NCI-H1105 (cell line): Measurements from ENCODE around the gene PARVB.
"Not testable (repeated sequence)": the region's sequence is repeated elsewhere in the genome, so short reads cannot be mapped to it uniquely, and the experiment has no call there.

ENCODE experiments used
- DNase-seq: peaks from one replicate; lab custom pipeline; 2025; lab: John Stamatoyannopoulos, UW

The PARVB gene

DNA sequence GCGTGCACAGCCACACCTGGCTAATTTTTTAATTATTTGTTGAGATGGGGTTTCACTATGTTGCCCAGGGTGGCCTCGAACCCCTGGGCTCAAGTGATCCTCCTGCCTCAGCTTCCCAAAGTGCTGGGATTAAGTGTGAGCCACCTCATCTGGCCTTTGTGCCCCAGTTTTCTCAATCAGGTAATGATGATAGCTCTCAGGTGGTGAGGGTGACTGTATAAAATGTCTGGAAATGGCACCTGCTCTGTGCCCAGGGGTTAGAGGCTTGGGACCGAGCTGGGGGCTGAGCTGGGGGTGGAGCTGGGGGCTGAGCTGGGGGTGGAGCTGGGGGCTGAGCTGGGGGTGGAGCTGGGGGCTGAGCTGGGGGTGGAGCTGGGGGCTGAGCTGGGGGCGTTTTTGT lies 32.5 kb downstream of the PARVB start:
- not testable (repeated sequence) for DNase-seq

DNA sequence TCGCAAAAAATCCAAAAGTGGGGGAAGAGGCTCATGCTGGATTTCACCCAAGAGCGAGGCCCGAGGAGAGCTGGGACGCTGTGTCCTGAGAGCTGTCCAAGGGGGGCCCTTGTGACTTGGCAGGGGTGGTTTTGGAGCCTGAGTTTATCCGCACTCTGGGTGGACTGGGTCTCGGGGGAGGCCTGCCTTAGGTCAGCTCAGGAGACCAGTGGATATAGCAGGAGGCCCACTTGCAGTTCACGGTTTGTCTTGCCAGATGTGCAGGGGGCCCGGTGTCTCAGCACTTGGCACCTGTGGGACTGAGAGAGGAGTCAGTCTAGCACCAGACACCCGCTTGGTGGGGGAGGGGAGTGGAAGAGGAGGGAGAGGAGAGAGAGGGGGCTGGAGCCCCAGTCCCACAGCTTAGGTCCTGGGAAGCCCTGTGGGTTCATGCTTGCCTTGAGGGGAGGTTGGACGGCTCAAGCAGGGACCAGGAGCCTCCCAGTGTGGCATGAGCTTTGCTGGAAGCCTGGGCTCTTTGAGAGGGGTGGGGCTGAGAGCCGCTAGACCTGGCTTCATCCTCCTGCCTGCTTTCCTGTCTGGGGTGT lies 33.4 kb downstream of the PARVB start:
- DNase-seq: no peak

DNA sequence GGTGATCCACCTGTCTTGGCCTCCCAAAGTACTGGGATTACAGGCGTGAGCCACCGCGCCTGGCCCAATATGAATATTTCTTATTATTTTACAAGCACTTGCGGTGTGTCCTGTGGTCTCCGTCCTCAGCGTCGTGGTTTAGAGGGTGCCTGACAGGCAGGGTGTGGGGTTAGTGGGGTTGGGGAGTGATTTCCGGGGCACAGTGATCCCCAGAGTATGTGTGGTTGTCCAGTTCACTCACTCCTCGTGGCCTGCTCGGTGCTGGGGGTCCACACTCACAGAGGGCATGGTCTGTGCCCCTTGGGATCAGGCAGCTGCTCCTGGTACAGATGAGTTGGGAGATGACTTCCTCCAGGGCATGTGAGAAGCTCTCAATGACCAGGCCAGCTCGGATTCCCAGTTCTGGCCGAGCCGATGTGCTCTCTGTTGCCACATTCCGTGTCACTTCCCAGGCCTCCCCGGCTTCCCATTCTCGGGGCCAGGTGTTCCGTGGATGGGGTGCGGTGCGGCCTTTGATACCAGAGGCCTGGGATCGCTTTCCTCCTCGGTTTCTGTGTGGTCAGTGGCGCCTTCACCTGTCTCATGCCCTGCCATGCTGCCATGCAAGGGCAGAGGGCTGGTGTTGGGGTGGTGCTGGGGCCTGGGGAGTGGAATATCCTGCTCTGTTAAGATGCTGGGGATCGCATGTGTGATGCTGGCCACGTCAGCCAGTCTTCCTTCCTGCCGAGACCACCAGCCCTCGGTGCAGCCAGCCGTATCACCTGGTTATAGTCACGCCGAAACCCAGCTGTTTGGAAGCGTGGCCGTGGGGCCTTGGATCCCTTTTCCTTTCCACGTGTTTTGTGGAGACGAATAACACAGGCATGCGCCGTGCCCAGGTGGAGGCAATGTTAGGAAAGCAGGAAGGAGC lies 39.6 kb downstream of the PARVB start:
- DNase-seq: no peak

DNA sequence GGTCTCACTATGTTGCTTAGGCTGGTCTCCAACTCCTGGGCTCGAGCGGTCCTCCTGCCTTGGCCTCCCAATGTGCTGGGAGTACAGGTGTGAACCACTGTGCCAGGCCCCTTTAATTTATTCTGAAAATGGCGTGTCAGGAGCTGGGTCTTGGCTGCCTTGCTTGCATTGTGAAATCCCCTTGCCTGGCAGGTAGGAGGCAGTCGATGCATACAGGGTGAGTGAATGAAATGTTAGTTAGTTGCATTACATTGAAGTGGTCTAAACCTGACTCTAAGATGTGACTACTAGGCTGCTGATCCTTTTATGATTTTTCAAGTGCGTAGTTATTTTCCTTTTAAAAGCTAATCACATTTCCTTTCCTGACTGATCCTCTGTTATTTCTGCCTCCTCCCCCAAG lies 42.9 kb downstream of the PARVB start:
- no peak for DNase-seq

DNA sequence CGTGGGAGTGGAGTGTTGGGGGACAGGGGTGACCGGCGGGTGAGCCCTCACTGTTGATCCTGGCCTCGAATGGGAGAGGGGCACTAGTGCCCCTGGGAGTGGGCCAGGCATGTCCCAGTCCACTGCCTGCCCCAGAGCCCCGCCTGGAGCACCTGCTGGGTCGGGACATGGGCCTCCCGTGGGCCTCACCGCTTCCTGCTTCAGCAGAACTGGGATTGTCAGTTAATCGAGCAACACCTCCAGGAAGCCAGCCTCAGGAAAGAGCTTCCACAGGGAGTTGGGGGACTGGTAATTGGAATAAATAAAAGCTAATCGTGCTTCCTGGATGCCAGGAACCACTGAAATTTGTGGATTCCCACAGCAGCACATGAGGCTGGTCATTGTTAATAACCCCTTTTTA lies 43.8 kb downstream of the PARVB start:
- no peak for DNase-seq

DNA sequence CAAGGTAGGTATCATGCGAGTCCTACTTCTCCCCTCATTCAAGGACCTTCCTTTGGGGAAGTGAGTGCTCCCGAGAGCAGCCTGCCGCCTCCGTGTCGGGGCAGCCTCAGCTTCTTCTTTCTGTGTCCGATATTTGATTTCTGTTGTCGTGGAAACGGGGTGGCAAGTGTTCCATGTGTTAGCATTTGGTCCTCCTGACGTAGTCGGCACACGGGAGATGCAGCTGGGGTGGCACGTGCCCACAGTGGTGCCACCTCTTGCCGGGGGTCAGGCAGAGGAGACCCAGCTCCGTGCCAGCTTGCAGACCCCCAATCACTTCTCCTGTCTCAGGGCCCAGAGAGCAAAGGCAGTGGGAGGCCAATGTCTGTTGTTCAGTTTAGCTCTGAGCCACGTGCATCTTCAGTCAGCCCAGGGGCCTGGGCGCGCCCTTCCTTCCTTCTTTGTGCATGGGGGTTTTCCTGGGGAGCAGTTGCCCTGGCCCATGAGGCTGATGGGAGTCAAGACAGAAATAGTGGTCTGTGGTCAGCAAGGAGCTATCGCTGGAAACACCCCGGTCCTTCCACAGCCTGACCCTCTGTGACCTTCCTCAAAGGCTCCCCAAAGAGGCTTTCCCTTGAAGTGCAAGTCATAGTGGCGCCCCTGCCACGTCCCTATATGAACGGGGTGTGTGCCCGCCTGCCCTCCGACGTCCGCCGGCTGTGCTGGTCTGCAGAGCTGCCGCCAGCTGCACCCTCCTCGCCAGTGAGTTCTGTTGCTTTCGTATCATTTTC lies 44.5 kb downstream of the PARVB start:
- DNase-seq: no peak

DNA sequence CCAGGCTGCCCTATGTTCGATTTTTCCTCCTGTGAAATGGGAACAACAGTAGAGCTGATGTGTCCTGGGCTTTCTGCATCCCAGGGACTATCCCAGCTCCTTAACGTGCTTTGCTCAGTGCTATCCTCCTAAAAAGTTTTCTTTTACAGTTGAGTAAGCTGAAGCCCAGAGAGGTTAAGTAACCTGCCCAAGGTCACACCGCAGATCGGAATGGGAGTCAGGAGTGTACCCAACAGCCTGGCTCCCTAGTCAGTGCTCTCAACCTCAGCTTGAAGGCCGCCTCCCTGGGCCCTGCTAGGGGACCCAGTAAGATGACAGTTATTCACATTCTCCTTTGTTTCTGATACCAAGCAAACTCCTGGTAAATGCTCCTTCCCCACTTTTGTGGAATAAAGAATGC lies 45.9 kb downstream of the PARVB start:
- DNase-seq: no peak

DNA sequence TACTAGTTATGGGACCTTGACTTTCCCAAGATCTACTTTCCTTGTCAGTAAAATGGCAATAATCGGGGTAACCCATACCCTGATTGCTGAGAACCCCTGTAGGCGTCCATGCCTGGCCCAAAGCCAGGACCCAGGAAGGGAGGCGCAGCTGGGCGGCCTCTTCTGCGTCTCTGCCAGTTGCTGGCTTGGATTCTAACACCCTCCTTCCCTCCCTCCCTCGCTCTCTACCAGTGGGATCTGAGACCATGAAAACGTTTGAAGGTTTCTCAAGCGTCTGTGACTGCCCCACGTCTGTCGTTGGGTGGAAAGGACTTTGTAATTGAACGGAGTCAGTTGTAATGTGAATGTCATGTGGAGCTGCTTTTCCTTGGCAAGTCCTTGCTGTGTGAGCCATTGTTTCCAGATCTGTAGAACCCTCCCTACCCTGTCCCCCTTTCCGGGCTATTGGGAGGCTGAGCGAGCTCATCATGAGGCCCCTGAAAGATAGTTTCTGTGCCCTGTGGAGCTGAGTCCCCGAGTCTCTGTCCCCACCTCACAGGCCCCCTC lies 47.8 kb downstream of the PARVB start:
- DNase-seq: no peak

DNA sequence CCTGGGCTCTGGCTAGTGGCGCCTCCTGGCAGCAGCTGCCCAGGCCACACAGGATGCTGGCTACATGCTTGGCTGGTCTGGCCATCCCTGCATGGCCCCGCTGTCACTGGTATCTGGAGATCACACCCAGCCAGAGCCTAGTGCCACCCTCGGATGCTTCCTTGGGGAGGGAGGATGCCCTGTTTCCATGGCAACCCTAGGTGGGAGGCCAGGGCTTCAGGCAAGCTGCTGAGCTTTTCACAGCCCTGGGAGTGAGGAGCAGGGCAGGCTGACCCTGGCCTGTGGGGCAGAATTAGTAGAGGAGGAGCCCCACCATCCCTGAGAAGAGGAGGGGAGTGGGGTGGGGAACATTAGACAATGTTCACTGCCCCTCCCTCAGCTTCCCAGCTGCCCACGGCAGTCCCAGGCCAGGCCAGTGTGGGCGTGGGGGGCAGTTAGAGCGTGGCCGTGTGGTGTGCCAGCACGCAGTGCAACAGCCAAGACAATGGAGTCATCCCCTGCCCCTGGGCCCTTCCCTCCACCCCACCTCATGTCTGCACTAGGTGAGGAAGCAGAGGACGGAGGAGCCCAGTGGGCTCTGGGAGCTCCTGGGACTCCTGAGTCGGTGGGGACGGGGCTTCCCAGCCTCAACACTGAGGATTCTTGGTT lies 50.4 kb downstream of the PARVB start:
- no peak for DNase-seq

DNA sequence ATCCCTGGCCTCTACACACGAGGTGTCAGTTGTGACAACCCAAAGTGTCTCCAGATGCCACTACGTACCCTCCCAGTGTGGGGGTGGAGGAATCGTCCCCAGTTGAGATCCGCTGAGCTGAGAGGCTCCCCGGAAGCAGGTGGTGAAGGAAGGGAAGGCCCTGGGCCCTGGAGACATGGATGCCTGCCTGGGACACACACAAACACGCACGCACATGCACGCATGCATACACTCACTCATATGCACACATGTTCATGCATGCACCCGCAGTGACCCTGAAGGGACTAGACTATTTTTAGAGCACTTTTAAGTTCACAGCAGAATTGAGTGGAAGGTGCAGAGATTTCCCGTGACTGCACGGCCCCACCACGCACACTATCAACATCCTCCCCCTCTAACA lies 50.9 kb downstream of the PARVB start:
- DNase-seq: no peak

DNA sequence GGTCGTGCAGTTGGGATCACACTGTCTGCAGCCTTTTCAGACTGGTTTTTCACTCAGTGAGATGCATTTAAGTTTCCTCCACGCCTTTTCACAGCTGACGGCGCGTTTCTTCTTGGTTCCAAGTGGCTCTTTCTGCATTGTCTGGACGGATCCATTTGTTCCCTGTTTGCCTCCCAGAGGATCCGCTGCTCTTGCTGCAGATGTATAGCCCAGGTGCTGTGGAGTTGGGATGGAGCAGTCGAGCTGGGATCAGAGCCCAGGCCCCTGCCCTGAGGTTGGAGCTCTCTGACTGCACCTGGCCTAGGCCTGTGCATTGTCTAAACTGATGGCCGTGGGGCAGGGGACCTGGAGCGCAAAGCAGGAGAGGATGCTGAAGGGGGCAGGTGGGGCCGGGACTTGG lies 51.6 kb downstream of the PARVB start:
- no peak for DNase-seq

DNA sequence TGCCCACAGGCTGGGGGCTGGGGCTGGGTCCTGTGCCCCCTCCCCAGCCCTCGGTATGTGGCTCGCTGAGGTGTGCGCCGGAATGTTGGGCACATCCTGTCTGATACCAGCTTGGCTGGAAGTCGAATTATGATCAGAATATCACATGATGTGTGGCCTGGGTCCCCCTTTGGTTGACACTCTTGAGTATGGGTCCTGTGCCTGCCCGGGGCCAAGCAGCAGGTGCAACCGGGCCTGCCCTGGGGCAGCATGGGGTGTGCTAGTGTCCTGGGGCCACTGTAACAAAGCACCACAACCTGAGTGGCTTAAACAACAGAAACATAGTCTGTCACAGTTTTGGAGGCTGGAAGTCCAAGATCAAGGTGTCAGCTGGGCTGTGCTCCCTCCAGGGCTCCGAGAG lies 52.7 kb downstream of the PARVB start:
- DNase-seq: no peak

DNA sequence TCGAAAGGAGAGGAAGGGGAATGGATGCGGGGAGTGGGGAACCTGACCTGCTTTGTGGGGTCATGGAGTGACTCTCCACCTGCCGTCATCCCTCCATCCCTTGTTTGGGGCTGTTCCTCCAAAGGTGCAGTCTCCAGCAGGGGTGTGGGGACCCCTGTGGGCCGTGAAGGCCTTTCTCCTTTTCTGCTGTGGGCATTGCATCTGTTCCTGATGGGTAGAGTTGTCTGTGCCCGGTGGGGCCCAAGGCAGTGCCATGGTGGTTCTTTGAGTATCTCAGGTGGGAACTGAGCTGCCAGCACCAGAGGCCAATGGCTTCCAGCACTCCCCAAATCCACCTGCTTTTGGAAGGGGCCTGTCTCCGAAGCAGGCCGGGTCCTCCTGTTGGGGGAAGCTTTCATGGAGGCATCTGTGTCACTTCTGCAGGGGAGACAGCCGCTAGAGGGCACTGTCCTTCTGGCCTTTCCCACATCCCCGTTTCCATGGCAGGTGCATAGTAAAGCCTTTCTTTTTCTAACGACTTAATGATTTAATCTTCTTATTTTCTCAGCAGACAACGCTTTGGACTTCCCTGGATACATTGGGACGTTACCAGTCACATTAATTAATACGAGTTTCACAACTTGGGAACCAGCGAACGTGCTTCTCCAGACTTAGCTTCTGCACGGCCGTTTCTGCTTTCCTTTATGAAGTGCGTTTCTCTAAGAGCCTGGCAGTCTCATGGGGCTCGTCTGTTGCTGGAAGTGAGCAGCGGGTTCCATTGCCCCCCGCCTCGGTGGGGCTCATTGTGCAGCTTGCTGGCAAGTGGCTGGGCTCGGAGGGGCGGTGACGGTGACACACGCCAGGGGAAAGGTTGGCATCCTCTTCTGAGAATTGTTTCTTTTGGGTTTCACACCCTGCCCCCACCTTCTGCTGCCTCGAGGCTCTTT lies 57.1 kb downstream of the PARVB start:
- DNase-seq: peak; percentile 57

DNA sequence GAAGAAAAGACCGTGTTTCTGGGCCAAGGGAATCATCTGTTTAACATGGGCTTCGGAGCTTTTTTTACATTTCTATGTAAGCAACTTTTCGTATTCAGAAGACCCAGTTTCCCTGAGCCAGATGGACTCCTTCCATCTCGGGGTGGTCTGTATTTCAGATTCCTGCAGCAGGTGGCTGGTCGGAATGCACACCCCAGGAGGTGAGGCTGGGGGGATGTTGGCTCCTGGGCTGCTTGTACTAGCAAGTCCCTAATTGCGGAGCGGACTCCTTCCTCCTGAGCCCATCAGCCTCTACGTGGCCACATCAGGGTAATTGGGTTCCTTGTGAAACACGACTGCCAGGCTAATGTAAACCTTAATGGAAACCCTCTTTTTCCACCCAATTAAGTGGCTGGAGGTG lies 58.7 kb downstream of the PARVB start:
- DNase-seq: no peak

DNA sequence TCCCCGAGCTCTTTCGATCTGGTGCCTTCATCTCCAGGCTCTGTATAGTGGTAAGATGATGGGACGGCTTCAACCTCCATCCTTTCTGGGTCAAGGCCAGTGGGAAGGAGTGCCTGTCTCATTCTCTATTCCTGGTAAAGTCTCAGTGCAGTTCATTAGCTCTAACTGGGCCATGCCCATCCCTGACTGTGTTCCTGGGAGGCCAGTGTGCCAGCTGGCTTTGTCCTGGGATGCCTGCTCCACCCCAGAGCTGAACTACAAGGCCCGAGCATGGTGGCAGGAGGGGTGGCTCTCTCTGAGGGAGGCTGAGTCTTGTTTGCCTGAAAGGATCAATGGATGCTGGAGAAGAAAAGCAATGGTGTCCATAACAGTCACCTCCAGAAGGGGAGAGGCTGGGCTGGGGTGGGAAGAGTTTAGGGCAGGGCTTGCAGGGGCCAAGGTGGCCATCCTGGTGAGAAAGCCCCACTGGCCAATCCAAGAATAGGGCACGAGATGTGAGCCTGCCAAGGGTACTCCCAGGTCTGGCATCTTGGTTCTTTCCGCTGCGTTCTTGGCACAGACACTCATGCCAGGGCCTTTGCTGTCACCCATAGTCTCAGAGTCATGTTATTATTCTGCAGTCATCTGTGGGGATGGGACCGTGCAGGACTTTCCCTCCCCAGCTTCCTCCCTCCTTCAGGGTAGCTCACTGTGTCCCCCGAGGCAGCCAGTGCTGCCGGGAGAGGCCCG lies 60.1 kb downstream of the PARVB start:
- DNase-seq: no peak

DNA sequence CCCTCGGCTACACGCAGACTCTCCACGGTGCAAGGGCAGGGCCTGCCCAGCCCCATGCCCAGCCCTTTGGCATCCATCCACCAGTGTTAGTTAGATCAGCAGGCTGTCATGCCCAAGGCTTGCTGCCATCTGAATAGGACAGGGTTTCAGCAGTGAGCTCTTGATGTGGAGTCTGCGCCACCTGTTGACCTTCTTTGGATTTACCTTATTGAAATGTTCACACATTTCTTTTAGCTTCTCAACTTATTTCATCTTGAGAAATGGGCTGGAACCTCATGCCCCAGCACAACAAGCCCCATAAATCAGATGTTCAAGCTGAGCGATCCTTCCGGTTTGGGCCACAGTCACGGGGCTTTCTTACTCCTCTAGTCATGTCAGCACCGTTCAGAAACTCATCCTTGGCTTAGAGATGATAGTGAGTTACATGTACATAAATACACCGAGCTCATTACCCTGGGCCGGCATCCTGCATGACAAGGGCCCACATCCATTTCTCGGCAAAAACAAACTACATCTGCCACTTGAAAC lies 61.7 kb downstream of the PARVB start:
- peak; percentile 16 for DNase-seq

DNA sequence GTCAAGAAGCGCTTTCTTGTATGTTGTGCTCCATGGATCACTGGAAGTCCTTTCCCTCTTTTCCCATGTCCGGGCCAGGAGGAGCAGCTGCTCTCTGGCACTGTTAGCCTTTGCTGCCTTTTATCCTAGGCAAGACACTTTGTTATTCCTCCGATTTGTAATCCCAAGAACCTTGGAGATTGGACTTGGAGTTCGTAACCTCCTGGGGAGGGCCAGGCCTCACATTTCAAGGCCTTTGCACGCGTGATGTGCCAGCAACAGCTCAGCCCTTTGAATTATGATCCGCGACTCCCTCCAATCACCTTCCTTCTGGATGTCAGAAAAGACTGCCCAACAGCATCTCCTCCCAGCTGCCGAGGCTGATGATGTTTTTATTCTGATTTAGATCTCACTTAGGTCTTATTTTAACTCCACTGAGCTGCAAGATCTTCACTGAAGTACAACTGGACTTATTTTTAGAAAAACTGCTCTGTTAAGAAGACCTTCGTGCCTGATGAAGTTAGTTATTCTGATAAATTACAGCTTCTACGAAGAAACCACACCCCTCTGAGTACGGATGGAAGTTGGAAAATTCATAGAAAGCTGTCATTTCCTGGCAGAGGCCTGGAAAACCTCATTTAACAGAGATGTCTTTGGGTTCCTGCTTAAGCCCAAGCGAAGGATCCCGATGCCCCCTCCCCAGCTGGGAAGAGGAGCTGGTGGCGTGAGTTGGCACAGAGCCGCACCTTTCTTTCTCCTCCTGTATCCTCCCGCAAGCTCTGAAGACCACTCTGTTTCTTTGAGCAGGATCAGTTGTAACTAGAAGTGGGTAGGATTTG lies 62.4 kb downstream of the PARVB start:
- no peak for DNase-seq

DNA sequence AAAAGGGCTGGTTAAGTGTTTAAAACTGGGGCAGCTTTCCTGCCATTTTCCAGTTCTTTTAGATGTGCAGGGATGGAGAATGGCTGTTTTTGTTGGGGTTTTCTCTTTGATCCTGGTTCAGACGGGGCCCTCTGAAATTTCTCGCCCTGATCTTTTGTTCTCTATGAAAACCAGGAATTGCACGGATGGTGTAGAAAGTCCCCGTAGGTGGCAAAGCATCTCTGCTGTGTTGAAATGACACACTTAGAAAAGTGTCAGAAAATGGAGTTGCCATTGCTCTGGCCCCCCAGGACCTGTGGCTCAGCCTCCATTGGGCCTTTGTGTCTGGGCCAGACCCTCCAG lies 63.0 kb downstream of the PARVB start:
- DNase-seq: no peak

DNA sequence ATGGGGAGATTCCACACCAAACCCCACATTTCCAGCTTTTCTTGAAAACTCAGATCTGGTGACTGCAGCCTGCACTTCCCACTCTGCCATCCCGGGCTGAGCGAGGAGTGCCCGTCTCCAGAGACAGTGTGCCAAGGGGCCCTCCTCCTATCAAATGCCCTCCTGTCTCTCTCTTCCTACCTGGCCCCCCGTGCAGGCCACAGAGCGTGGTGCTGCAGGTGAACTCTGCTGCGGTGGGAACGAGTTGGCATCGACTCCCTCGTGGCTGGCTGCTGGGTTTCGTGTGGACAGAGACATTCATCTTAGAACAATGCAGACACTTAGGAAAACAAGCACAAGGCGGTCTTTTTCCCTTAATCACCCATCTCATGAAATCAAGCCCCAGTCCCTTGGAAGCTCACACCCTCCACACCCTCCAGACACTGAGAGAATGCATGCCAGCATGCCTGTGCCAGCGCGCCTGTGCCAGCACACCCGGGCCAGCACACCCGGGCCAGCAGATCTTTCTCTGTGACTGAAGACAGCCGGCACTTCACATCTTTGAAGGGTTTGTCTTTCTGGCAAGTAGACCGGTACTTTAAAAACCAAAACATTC lies 65.0 kb downstream of the PARVB start:
- DNase-seq: no peak
